GM08714 (cell line): ENCODE data around the gene SIN3A.
"Not testable (repeated sequence)": the region's sequence is repeated elsewhere in the genome, so short reads cannot be mapped to it uniquely, and the experiment has no call there.

Experiments
- H3K4me3 ChIP-seq: fragments of 200-500 bp; sonication (Bioruptor generic); 2 replicates; pipeline ENCODE4 v1.5.1; 2014; ENCODE audit warnings: mild to moderate bottlenecking, low read length, inconsistent platforms
- ZNF274 ChIP-seq: IDR thresholded peaks from 2 replicates; pipeline ENCODE4 v1.6.1; 2012; ENCODE audit warnings: mild to moderate bottlenecking, low read depth, low read length

The SIN3A gene

GRCh38 chr15:75360391-75360790 lies 91.1 kb downstream of the SIN3A start:
- no peak for TF ChIP-seq ZNF274
- no peak overlapping the region for H3K4me3 ChIP-seq

- H3K4me3 ChIP-seq: no peak overlapping the region
- TF ChIP-seq ZNF274: no peak
Measured at GRCh38 chr15:75359537-75360250, 91.8 kb downstream of the SIN3A start.

- no peak for TF ChIP-seq ZNF274
- no peak overlapping the region for H3K4me3 ChIP-seq
Measured at GRCh38 chr15:75358771-75359536, 92.5 kb downstream of the SIN3A start.

- no peak overlapping the region for H3K4me3 ChIP-seq
- TF ChIP-seq ZNF274: no peak
Measured at GRCh38 chr15:75357976-75358673, 93.4 kb downstream of the SIN3A start.

- no peak overlapping the region for H3K4me3 ChIP-seq
- no peak for TF ChIP-seq ZNF274
Measured at GRCh38 chr15:75356517-75356916, 95.0 kb downstream of the SIN3A start.

- no peak overlapping the region for H3K4me3 ChIP-seq
Measured at GRCh38 chr15:75356006-75356405, 95.5 kb downstream of the SIN3A start.

GRCh38 chr15:75355369-75355768 lies 96.1 kb downstream of the SIN3A start:
- TF ChIP-seq ZNF274: no peak

More at GRCh38 chr15:75356006-75356405, 95.5 kb downstream of the SIN3A start:
- no peak for TF ChIP-seq ZNF274

GRCh38 chr15:75354454-75354853 lies 97.0 kb downstream of the SIN3A start:
- no peak for TF ChIP-seq ZNF274
- H3K4me3 ChIP-seq: no peak overlapping the region

More at GRCh38 chr15:75355369-75355768, 96.1 kb downstream of the SIN3A start:
- no peak overlapping the region for H3K4me3 ChIP-seq

- no peak for TF ChIP-seq ZNF274
- no peak overlapping the region for H3K4me3 ChIP-seq
Measured at GRCh38 chr15:75353604-75354003, 97.9 kb downstream of the SIN3A start.

GRCh38 chr15:75352186-75353080 lies 99.1 kb downstream of the SIN3A start:
- no peak for TF ChIP-seq ZNF274
- H3K4me3 ChIP-seq: no peak overlapping the region

GRCh38 chr15:75350601-75351361 lies 100.7 kb downstream of the SIN3A start:
- no peak for TF ChIP-seq ZNF274
- H3K4me3 ChIP-seq: no peak overlapping the region

- H3K4me3 ChIP-seq: no peak overlapping the region
- TF ChIP-seq ZNF274: no peak
Measured at GRCh38 chr15:75349851-75350588, 101.5 kb downstream of the SIN3A start.

GRCh38 chr15:75349351-75349669 lies 102.2 kb downstream of the SIN3A start:
- H3K4me3 ChIP-seq: not testable (repeated sequence)
